GM18498 (cell line): ENCODE measurements around the gene USH1C.

Experiments used
- ATAC-seq: cut with Tn5 transposase; IDR thresholded peaks from one replicate; pipeline ENCODE4 v1.9.1; 2021; ENCODE audit warnings: mild to moderate bottlenecking, moderate library complexity; ENCODE audit not compliant: unreplicated experiment

USH1C gene

GRCh38 chr11:17508791-17509190 is 35.4 kb downstream of the USH1C start:
- no peak for ATAC-seq

GRCh38 chr11:17508306-17508705 is 35.9 kb downstream of the USH1C start:
- no peak for ATAC-seq

- ATAC-seq = no peak
Measured at GRCh38 chr11:17507773-17508172, 36.4 kb downstream of the USH1C start.

DNA sequence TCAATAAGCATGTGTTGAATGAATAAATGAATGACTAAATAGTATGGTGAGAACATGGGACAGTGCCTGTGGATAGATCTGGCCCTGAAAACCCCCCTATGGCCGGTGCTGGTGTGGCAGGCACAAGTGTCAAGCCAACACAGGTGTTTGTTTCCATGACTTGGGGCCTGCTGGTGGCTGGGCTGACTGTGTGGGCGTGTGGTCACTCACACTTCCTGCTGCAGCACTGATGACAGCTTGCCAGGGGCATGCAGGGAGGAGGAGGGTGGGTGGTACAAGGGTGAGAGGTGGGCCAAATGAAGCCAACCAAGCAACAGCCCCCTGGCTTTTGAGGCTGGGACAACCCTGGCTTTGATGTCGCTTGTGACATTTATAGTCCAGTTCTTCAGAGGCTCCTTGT is 37.3 kb downstream of the USH1C start:
- peak; percentile 71 for ATAC-seq

- no peak for ATAC-seq
Measured at GRCh38 chr11:17506314-17506713, 37.9 kb downstream of the USH1C start.

- no peak for ATAC-seq
Measured at GRCh38 chr11:17505146-17505545, 39.1 kb downstream of the USH1C start.

DNA sequence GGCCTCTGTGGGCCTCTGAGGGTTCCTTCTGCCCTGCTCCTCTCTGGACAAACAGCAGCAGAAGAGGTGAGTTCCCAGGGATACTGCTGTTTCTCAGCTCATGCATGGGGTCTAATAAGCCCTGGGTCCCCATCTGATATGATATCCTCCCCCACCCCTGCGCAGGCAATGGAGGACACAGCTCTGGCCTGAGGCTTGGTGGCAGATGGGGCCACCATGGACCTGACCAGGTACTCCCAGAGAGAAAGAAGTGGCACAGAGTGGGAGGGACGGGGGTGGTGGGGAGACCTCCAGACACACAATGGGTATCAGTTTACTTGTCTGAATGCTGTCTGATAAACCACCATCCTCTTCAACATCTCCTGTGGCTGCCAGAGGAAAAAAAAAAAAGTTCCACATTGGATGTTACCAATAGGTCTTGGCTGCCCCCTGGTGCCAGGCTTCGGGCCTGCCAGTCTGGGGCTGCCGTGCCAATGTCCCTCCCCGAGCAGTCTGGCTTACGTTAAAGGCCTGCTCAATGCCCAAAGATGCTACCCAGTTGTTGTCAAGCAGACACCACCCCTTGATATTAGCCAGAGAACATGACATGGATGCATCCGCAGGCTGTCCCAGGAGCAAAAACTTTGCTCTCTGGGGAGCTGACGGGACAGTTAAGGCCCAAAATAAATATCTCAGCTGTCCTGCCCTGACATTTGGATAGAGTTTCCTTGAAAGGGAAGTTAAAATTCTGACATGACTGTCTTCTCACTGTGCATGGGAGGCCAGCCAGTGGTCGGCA is 39.7 kb downstream of the USH1C start:
- peak; percentile 81 for ATAC-seq

DNA sequence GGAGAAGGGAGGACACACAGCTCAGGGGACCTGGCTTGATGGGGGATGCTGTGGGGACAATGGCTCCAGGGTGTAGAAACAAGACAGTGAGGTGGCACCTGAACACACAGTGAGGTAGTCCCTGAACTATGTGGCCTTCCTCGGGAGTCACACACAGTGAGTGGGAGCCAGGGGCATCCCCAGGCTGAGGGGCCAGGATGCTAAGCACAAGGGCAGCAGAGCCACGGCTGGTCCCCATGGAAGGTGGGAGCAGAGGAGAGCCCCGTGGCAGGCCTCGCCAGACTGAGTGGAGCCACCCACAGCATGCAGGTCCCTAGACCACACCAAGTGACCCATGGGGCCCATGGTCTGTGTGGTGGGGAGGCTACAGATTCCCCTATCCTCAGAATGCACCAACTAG is 41.6 kb downstream of the USH1C start:
- ATAC-seq = no peak

GRCh38 chr11:17500673-17501072 is 43.5 kb downstream of the USH1C start:
- no peak for ATAC-seq

DNA sequence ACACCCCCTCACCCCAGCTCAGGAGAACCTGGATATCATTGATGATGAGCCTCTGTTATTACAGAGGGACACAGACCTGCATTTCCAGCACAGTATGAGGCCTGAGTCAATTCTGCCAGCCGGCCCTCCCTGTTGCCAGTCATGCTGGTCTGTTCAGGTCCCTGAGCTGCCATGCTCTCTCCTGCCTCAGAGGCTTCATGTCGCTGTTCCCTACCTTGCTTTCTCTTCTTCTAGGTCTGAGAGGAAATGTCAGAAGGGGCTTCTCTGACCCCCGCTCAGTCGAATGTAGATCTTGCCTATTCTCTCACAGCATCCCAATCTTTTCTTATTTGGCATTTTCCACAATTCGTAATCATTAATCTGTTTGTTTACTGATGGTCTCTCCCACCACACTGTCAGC is 45.7 kb downstream of the USH1C start:
- no peak for ATAC-seq

- ATAC-seq = no peak
Measured at GRCh38 chr11:17498058-17498457, 46.2 kb downstream of the USH1C start.

DNA sequence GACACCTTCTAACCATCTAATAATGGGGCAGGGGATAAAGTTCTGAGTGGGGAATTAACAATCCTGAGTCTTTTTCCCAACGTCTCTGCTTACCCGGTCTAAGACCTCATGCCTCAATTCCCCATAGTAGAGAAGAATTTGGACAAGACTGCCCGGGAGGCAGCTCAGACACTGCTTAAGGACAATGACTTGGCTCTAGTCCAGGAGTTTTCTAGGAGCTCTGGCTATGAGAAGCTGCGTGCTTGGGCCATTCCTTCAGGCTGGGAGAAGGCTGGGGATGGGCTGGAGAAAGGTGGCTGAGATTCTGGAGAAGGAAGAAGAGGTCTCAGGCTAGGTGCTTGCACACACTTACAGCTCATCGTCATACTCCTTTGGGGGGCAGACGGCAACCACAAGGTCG is 47.8 kb downstream of the USH1C start:
- no peak for ATAC-seq

GRCh38 chr11:17494019-17494418 is 50.2 kb downstream of the USH1C start:
- no peak for ATAC-seq

GRCh38 chr11:17490938-17491337 is 53.3 kb downstream of the USH1C start:
- no peak for ATAC-seq

DNA sequence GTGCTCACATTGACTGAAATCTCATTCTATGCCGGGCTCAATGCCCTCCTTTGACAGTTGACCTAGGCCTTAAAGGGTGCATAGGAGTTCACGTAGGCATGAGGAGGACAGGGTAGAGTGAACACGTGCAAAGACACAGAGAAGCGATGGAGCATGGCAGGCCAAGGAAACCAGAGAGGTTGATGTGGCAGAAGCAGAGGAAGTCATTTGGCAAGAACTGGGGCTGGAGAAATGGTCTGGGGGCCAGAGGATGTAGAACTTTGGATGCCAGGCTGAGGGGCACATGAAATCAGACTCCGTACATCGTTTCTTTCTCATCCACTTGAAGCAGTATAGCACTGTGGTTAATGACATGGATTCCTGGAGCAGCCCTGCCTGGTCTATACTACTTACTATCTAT is 54.0 kb downstream of the USH1C start:
- ATAC-seq = no peak

- no peak for ATAC-seq
Measured at GRCh38 chr11:17489751-17490150, 54.5 kb downstream of the USH1C start.

GRCh38 chr11:17488563-17488962 is 55.7 kb downstream of the USH1C start:
- ATAC-seq = no peak

- no peak for ATAC-seq
Measured at GRCh38 chr11:17486646-17487045, 57.6 kb downstream of the USH1C start.

DNA sequence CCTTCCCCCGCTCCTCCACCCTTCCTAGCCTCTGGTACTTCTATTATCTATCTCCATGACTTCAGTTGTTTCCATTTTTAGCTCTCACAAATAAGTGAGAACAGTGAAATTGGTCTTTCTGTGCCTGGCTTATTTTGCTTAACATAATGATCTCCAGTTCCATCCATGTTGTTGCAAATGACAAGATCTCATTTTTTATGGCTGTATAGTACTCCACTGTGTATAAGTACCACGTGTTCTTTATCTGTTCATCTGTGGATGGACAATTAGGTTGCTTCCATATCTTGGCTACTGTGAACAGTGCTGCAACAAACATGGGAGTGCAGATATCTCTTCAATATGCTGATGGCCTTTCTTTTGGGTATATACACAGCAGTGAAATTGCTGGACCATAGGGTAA is 60.7 kb downstream of the USH1C start:
- no peak for ATAC-seq

GRCh38 chr11:17481905-17482304 is 62.3 kb downstream of the USH1C start:
- ATAC-seq = no peak

DNA sequence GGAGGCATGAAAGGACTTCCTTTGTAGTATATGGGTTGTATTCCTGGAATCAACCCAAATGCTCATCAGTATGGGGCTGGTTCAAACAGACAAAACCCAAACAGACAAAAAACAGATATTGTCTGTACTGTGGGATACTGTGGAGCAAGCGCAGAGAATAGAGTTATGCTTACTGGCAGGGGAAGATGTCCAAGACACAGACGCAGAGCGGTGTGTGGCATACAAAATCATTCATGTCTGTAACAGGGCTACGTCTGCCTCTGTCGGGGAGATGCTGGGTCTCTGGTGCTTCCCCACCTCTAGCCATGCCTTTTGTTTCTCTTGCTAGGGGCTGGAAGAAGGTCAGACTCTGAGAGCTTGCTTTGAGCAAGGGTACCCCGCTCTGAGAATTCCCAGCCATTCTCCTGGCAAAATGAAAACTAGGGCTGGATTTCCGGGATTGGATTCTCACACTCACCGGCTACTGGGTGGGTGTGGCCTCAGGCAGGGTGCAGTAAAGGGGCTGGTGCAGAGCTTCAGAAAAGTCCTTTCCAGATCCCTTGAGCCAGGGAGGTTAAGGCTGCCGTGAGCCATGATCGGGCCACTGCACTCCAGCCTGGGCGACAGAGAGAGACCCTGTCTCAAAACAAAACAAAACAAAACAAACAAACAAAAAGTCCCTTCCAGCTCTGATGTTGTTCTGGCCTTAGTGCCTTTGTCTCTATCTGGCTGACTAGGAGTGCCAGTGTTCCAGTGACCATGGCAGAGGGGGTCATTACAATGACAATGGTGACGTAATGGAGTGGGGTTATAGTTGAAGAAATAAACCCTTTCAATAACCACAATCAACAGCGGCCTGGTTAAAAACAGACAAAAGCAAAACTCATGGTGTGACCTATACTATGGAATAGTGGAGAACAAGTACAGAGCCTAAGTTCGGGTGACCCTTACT is 64.7 kb downstream of the USH1C start:
- no peak for ATAC-seq

DNA sequence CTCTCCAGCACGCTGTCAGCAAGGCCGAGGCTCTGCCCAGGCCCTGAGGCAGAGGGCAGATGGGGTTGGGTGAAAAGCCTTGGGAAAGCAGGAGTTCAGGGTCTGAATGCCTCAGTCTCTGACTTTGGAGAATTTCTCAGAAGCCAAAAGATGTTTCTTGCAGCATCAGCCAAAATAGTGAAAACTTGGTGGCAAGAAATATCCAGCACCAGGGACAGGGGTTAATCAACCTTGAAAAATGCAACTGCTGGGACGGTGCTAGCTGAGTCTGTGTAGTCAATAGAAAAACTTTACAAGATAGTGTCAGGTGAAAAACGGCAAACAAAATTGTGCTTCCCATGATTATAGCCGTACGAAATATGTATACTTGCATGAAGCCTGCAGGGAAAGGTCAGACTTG is 66.1 kb downstream of the USH1C start:
- no peak for ATAC-seq
